Measurements from ENCODE around the gene RASAL2. TPM values are rescaled to one million over a fixed set of nuclear protein-coding genes. Genes with fewer than 3 reads are reported as not detected.

Gene RASAL2
- total RNA-seq, 1 donor from 2014 or later, result 18.3 TPM

GRCh38 chr1:178283409-178283808 is 189.5 kb downstream of the RASAL2 start:
- Histone ChIP-seq H3K4me1 (peaks cover 20% of the 10 kb centered on the region), H3K27me3 (no peaks in the 10 kb centered on the region), H4K20me1 (ENCODE audit: low read depth) (no peaks in the 10 kb centered on the region), H3K9me3 (ENCODE audit: low read depth) (no peaks in the 10 kb centered on the region), H2AFZ (replicated peaks) (no peak overlapping the region), H3K4me2 (no peak overlapping the region), H3K36me3 (no peaks in the 10 kb centered on the region), H3K79me2 (ENCODE audit: low read depth) (peaks cover 8% of the 10 kb centered on the region), H3K9ac (no peak overlapping the region), H3F3A (ENCODE audit: low read depth) (no peaks in the 10 kb centered on the region), H3K27ac (no peak overlapping the region), H3K4me3 (no peak overlapping the region)
- Mint-ChIP-seq H3K9me3 (no peaks in the 10 kb centered on the region), H3K4me1 (peaks cover 19% of the 10 kb centered on the region), H3K27ac (no peak overlapping the region), H3K4me3 (no peak overlapping the region), H3K36me3 (peaks cover 9% of the 10 kb centered on the region), H3K27me3 (ENCODE audit: insufficient read depth, low read depth) (no peaks in the 10 kb centered on the region)
- peak; percentile 15 for DNase-seq (ENCODE audit: low spot score)
- TF ChIP-seq EZH2 (IDR thresholded peaks at IDR 0.05) (no peak), EZH2phosphoT487 (IDR thresholded peaks at IDR 0.05) (no peak), CTCF (IDR thresholded peaks at IDR 0.05) (no peak)

GRCh38 chr1:178284058-178284457 is 190.2 kb downstream of the RASAL2 start:
- DNase-seq (ENCODE audit: low spot score), result no peak

GRCh38 chr1:178291166-178291565 is 197.3 kb downstream of the RASAL2 start:
- H3K9ac ChIP-seq, result no peak overlapping the region
- no peaks in the 10 kb centered on the region for H3K27me3 ChIP-seq
- no peak overlapping the region for H3K27ac ChIP-seq
- no peak for DNase-seq (ENCODE audit: low spot score)
- TF ChIP-seq CTCF (IDR thresholded peaks at IDR 0.05), result no peak
- no peak for TF ChIP-seq EZH2phosphoT487 (IDR thresholded peaks at IDR 0.05)
- no peak overlapping the region for H2AFZ ChIP-seq (replicated peaks)
- no peaks in the 10 kb centered on the region for H3K79me2 ChIP-seq (ENCODE audit: low read depth)
- no peaks in the 10 kb centered on the region for H3K9me3 ChIP-seq (ENCODE audit: low read depth)
- H3K36me3 ChIP-seq, result no peaks in the 10 kb centered on the region
- Mint-ChIP-seq H3K27me3 (ENCODE audit: insufficient read depth, low read depth) (peaks cover 2% of the 10 kb centered on the region), H3K36me3 (peaks cover 18% of the 10 kb centered on the region), H3K9me3 (no peaks in the 10 kb centered on the region), H3K4me1 (peaks cover 37% of the 10 kb centered on the region), H3K27ac (no peak overlapping the region), H3K4me3 (no peak overlapping the region)
- H4K20me1 ChIP-seq (ENCODE audit: low read depth), result peaks cover 3% of the 10 kb centered on the region
- H3F3A ChIP-seq (ENCODE audit: low read depth), result peaks cover 6% of the 10 kb centered on the region
- peaks cover 18% of the 10 kb centered on the region for H3K4me1 ChIP-seq
- no peak overlapping the region for H3K4me2 ChIP-seq
- no peak overlapping the region for H3K4me3 ChIP-seq

More at GRCh38 chr1:178284058-178284457, 190.2 kb downstream of the RASAL2 start:
- H3K4me2 ChIP-seq, result no peak overlapping the region
- no peaks in the 10 kb centered on the region for H4K20me1 ChIP-seq (ENCODE audit: low read depth)
- Mint-ChIP-seq H3K4me3 (no peak overlapping the region), H3K36me3 (peaks cover 12% of the 10 kb centered on the region), H3K9me3 (no peaks in the 10 kb centered on the region), H3K27ac (no peak overlapping the region), H3K27me3 (ENCODE audit: insufficient read depth, low read depth) (no peaks in the 10 kb centered on the region), H3K4me1 (peaks cover 19% of the 10 kb centered on the region)
- no peak for TF ChIP-seq CTCF (IDR thresholded peaks at IDR 0.05)
- TF ChIP-seq EZH2 (IDR thresholded peaks at IDR 0.05), result no peak
- TF ChIP-seq EZH2phosphoT487 (IDR thresholded peaks at IDR 0.05), result no peak
- H3K79me2 ChIP-seq (ENCODE audit: low read depth), result peaks cover 8% of the 10 kb centered on the region
- no peaks in the 10 kb centered on the region for H3K27me3 ChIP-seq
- no peaks in the 10 kb centered on the region for H3K36me3 ChIP-seq
- H3K4me3 ChIP-seq, result no peak overlapping the region
- H3K27ac ChIP-seq, result no peak overlapping the region
- no peaks in the 10 kb centered on the region for H3F3A ChIP-seq (ENCODE audit: low read depth)
- H3K9ac ChIP-seq, result no peak overlapping the region
- H3K4me1 ChIP-seq, result peaks cover 14% of the 10 kb centered on the region
- H3K9me3 ChIP-seq (ENCODE audit: low read depth), result no peaks in the 10 kb centered on the region
- no peak overlapping the region for H2AFZ ChIP-seq (replicated peaks)

All from neural progenitor cell (in vitro differentiated cells).